NCI-H446 treated with DMSO at 0.1 percent for 48 hours (cell line): Measurements from ENCODE around the gene LTC4S.
A peak's percentile ranks its signal among the peaks of the same experiment; 100 is the strongest.
"Not testable (repeated sequence)": the region's sequence is repeated elsewhere in the genome, so short reads cannot be mapped to it uniquely, and the experiment has no call there.

Source experiments
- DNase-seq: peaks from one replicate; lab custom pipeline; 2025; lab: John Stamatoyannopoulos, UW

The LTC4S gene

GRCh38 chr5:179793468-179794139 is at the start of gene LTC4S:
Gene LTC4S (plus strand): TSS chr5:179793986. CDS start chr5:179794081, 95 bp downstream.
- DNase-seq = no peak

- not testable (repeated sequence) for DNase-seq
These were observed 49.7 kb upstream of the LTC4S start for GRCh38 chr5:179744106-179744505.

- DNase-seq = no peak
These were observed 46.9 kb upstream of the LTC4S start for GRCh38 chr5:179746872-179747271.

GRCh38 chr5:179747811-179748210 is 46.0 kb upstream of the LTC4S start:
- no peak for DNase-seq

- no peak for DNase-seq
These were observed 43.8 kb upstream of the LTC4S start for GRCh38 chr5:179749857-179750508.

GRCh38 chr5:179753971-179754370 is 39.8 kb upstream of the LTC4S start:
- no peak for DNase-seq

- DNase-seq = no peak
These were observed 38.8 kb upstream of the LTC4S start for GRCh38 chr5:179755022-179755421.

- DNase-seq = no peak
These were observed 34.8 kb upstream of the LTC4S start for GRCh38 chr5:179758955-179759354.

- DNase-seq = no peak
These were observed 33.9 kb upstream of the LTC4S start for GRCh38 chr5:179759581-179760551.

- peak; percentile 1 for DNase-seq
These were observed 31.6 kb upstream of the LTC4S start for GRCh38 chr5:179762079-179762780.

- no peak for DNase-seq
These were observed 31.0 kb upstream of the LTC4S start for GRCh38 chr5:179762781-179763176.

GRCh38 chr5:179763215-179763945 is 30.4 kb upstream of the LTC4S start:
- DNase-seq = peak; percentile 30

- DNase-seq = no peak
These were observed 29.7 kb upstream of the LTC4S start for GRCh38 chr5:179764056-179764455.

- DNase-seq = no peak
These were observed 28.4 kb upstream of the LTC4S start for GRCh38 chr5:179765400-179765799.

GRCh38 chr5:179766021-179766725 is 27.6 kb upstream of the LTC4S start:
- DNase-seq = no peak

- DNase-seq = no peak
These were observed 26.9 kb upstream of the LTC4S start for GRCh38 chr5:179766726-179767455.

- DNase-seq = no peak
These were observed 26.2 kb upstream of the LTC4S start for GRCh38 chr5:179767496-179768100.

- DNase-seq = no peak
These were observed 25.3 kb upstream of the LTC4S start for GRCh38 chr5:179768326-179769085.

- no peak for DNase-seq
These were observed 24.5 kb upstream of the LTC4S start for GRCh38 chr5:179769271-179769670.
